Suppressor macrophage (primary cell): ENCODE measurements around the gene ATXN10.

Source experiments
- DNase-seq, 4 experiments: peaks; one replicate each; pipeline ENCODE4 v3.0.0-alpha.2; 2020 to 2022
- total RNA-seq, 17 experiments: gene quantifications; one replicate each; lab custom pipeline; 2026; ENCODE audit warnings: mixed read lengths in 6 of 17, inconsistent platforms in 3 of 17; lab: John Stamatoyannopoulos, UW

The ATXN10 gene, protein sequence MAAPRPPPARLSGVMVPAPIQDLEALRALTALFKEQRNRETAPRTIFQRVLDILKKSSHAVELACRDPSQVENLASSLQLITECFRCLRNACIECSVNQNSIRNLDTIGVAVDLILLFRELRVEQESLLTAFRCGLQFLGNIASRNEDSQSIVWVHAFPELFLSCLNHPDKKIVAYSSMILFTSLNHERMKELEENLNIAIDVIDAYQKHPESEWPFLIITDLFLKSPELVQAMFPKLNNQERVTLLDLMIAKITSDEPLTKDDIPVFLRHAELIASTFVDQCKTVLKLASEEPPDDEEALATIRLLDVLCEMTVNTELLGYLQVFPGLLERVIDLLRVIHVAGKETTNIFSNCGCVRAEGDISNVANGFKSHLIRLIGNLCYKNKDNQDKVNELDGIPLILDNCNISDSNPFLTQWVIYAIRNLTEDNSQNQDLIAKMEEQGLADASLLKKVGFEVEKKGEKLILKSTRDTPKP
- 14.9 to 72.4 (median 42.8) reads per million in 17 experiments for total RNA-seq

DNA sequence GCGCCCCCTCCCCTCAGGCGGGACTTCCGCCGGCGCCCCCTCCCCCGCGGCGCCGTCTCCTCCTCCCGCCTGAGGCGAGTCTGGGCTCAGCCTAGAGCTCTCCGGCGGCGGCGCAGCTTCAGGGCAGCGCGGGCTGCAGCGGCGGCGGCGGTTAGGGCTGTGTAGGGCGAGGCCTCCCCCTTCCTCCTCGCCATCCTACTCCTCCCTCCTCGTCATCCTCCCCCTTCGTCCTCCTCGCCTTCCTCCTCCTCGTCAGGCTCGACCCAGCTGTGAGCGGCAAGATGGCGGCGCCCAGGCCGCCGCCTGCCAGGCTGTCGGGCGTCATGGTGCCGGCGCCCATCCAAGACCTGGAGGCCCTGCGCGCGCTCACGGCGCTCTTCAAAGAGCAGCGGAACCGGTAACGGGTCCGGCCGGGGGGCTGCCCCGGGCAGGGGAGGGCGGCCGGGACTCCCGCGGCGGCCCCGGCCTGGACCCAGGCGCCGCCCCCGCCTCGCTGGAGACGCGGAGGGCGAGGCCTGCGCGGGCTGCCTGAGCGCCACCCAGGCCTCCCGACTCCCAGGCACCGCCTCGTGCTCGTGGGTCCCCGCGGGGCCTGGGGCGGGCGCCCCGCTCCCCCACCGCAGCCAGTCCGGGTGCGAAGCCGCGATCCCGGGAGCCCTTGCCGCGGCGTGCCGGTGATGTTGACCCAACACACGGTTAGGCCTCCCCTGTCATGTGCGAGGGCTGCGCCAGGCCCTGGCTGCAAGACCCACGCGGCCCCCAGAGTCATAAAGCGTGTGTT is at the start of gene ATXN10:
ATXN10 (plus strand) TSS at position 52 of the 781 bp plus-strand sequence; CDS start at position 282, 230 bp downstream.
- peak; percentile 56 to 82 (median 74) for DNase-seq

DNA sequence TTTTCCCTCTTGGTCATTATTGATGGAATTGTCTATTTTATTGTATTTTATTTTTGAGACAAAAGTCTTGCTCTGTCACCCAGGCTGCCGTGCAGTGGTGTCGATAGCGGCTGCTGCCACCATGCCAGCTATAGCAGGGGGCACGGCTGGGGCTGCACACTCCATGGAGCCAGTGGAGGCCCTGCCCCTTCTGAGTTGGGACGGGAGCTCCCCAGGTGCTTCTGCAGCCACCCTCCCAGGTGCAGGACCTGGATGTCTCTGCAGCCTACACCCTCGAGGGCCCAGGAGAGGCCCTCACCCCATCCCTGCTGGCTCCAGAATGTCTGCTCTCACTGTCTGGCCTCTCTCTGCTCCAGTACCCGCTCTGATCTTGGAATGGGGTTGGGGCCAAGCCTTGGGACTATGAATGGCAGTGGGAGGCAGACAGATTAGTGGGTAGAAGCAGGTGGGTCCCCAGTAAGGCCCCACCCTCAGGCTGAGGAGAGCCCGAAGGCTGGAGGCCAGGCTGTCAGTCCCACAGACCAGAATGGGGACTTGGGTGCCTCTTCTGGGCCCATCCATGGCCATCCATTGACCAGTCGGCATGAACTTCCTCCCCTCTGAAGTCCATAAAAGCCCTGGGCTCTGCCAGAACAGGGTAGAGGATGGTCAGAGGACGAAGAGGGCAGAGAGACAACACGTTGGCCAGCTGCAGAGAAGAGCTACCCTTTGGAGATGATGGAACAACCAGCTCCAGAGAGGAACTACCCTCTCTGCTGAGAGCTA is 49.6 kb upstream of the ATXN10 start:
- DNase-seq: no peak

DNA sequence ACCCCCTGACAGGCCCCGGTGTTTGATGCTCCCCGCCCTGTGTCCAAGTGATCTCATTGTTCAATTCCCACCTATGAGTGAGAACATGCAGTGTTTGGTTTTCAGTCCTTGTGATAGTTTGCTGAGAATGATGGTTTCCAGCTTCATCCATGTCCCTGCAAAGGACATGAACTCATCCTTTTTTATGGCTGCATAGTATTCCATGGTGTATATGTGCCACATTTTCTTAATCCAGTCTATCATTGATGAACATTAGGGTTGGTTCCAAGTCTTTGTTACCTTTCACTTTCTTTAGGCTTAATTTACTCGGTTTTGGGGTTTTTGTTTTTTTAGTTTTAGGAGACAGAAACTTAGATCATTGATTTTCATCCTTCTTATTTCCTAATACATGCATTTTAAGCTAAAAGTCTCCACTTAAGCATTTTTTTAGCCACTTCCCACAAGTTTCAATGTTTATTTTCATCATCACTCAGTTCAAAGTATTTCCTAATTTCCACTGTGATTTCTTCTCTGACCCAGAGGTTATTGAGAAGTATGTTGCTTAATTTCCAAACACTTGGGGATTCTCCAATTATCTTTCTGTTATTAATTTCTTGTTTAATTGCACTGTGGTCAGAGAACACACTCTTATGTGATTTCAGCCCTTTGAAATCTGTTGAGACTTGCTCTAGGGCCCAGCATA is 48.0 kb upstream of the ATXN10 start:
- DNase-seq: peak in 2 of 4 experiments; percentile 60 to 73

DNA sequence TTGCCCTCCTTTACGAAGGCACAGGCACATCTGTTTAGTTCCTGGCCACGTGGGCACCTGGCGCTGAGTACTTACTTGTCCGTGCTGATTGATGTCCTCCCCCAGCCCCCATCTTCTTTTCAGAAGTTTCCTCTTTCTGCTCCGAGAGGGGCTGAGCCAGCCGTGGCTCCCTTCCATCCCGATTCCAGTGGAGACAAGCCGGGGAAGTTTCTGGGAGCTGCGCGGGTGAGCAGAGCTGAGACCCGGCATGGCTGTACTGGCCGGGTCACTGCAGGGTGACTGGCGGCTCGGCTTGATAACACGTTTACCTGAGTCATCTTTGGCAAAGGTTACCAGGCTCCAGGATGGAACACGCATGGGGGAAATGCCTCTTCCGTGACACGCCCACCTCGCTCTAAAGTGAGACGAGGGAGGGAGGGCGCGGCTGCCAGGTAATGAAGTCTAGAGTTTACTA is 45.4 kb upstream of the ATXN10 start:
- no peak for DNase-seq

GRCh38 chr22:45627489-45628233 is 44.0 kb upstream of the ATXN10 start:
- no peak for DNase-seq

GRCh38 chr22:45628515-45628914 is 43.1 kb upstream of the ATXN10 start:
- no peak for DNase-seq

DNA sequence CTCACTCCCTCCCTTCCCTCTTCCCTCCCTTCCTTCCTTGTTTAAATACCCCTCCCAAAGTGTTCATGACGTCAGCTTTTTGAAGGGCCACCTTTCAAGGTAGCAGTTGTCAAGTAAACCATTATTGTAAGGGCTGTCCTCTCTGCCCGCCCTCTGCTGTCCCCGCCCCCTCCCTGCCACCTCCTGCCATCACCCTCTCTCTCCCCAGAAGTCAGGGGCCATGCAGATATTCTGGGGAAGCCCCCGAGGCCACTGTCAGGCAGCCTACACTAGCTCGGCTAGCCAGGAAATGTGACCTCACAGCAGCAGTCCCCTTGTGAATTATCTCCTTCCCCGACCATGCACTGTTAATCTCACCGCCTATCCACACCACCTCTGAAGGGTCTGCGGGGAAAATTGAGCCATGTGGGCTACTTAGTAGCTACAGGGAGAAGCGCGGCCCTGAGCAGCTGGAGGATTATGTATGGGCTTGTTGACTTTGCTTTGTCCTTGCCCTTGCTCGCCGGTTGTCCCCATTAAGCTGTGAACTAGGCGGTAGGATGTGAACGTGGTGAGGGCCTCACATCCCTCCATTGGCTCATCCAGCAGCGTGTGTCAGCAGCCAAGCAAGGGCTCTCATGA is 42.1 kb upstream of the ATXN10 start:
- no peak for DNase-seq

DNA sequence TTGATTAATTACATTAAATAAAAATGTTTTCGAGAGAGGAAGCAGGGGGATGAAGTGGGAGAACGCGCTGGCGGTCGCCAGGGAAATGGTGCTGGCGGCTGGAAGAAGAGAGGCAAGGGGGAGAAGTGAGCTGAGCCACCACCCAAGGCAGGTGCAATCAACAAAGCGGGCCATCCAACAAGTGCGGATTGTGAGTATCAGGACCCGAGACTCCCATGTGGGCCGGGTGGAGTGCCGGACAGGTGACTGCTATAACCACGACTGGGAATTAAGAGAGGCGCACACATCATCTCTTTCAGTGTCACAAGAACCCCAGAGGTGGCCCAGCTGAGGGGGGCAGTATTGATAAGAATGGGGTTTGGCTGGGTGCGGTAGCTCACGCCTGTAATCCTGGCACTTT is 41.2 kb upstream of the ATXN10 start:
- no peak for DNase-seq

- no peak for DNase-seq
These were observed 40.3 kb upstream of the ATXN10 start for GRCh38 chr22:45631140-45631840.

DNA sequence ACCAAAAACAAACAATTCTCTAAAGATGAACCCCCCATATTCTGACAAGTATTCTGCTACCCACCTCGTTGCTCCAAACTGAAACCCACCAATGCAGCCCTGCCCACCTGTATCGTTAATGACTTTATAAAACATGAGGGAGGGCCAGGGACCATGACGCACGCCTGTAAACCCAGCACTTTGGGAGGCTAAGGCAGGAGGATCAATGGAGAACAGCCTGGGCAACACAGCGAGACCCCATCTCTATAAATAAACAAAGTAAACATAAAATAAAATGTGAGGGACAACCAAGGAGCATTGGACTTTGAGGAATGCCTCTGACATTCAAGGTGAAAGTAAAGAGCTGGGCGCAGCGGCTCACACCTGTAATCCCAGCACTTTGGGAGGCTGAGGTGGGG is 39.8 kb upstream of the ATXN10 start:
- no peak for DNase-seq

DNA sequence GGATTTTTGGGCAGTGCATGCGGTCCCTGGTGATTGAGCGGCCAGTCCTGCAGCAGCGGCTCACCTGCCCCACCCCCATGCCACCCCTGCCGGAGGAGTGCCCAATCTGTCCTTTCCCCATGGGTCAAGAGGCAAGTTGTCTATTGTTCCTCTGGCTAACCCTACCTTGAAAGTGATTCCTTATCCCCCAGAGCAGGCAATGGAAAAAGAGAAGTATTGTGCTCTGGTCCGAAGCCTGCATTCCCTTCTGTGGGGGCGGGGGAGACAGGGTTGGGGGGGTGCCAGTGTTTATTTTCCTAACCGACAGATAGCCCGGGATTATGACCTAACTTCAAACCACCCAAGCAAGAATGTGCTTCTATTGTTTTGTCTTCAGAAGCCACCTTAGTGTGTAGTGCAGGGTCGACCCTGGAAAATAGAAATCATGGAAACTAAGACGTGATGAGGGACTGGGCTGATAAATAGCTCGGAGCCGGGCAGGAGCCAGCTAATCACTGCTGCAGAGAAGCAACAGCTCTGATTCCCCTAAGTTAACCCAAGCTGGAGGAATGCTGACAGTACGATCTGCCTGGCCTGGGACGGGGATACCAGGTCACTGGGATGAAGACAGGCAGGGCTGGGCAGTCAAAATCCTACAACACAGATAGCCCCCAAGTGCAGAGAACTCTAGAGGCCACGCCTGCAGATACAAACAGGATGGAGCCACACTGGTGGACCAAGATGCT is 38.7 kb upstream of the ATXN10 start:
- DNase-seq: no peak

DNA sequence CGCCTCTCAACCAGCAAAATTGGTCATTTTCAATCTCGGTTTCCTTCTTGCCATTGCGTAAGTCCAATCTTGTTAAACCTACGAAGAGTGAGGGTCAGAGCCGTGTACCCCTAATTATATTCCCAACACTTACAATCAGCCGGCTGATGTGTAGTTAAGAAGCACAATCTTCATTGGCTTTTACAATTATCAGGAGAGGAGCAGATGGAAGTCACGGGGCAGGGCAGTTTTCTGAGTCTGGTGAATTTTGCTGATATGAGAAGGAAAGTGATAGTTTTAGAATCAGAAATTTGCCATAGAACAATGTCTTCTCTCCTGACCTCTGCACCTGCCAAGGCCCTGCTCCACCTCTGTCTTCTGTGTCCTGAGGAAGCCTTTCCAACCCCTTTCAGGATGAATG is 35.0 kb upstream of the ATXN10 start:
- DNase-seq: no peak

DNA sequence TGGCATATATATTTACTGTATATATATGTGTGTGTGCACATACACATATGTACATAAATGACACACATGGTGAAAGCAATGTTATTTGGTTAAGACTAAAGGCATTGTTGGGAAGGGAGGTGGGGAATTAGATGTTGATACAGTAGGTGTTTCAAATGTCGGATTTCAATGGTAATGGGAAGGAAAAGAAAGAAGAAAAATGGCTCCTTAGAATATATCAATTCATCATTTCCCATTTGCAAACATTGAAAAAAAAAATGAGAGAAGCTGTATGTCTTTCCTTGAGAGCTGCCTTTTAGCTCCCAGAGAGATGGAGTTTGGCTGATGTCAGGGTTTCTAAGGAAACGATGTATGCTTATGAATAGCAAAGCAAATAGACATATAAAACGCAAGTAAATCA is 33.4 kb upstream of the ATXN10 start:
- DNase-seq: no peak

DNA sequence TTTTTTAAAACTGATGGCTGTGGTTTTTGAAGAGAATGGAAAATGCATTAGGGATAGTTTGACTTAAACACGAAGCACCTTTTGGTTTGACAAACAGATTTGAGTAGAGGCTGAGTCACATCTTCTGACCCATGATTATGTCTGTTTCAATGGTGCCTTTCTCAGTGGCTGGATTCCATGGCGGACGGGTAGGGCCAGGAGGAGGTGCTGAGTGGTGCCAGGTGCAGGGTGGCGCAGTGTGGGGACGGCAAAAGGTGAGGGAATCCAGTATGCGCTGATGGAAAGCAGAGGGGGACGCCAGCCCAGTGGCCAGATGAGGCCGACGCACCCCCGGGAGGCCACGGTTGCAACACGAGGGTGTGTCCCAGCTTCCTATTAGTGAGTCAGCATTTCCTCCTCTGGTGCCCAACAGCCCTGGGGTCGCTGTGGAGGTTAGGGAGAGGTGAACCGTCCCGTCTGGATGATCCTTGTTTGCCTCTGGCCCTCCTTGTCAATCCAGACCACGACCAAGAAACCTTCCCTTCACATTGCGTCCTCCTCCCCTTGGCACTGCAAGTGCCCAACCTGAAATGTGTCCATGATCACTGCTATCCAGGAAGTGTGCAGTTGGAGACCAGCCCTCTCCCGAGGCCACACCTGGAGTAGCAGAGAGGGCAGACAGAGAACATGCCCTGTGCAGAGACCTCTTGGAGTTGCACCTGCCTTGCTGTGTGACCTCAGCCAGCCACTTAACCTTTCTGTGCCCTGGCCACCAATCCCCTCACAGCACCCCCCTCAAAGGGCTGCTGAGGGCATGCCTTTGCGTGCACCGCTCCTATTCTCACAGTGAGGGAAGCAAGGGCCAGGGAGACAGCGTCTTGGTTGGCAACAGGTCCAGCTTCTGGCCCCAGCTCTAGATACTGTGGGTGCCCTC is 32.5 kb upstream of the ATXN10 start:
- DNase-seq: peak; percentile 15 to 63 (median 42)

DNA sequence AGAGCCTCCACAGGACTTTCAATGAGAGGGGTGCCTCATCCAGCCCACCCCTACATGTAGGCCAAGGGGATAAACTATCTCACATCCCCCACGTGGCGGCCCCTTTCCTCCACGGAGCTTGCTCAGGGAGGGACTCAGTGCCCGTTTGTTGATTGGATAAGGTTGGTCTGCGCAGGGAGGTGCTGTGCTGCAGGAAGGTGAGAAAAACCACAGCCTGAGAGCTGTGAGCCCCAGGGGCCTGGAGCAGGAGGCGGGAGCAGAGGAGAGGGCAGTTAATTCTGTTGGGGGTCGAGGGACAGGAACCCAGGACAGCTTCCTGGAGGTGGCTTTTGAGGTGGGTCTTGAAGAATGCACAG is 31.9 kb upstream of the ATXN10 start:
- no peak for DNase-seq

DNA sequence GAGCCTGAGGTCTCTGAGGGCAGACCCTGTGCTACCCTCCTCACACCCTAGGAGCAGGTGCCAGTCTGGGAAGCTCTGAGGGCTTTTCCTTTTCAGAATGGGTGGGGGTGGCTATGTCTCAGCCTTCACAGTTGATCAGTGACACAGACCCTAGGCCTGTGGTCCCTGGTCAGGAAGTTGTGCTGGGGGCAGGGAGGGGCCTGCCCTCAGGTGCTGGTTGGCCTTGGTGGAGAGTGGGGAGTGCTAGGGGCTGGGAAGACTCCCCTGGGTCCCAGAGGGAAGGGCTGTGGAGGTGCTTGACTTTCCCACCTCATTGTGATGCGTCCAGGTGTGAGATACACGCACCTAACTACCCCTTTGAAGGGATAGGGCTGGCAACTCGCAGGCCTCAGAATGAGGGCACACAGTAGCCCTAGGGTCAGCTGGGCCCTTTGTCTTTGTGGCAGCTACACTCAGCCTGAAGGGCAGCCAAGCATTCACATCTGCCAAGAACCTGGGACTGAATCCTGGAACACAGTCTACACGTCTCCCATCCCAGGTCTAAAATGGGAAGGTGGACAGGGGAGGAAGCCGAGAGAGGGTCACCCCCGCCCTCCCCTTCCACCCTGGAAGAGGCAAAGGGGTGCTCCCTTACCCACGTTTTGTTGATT is 31.2 kb upstream of the ATXN10 start:
- DNase-seq: no peak

GRCh38 chr22:45640941-45641621 is 30.6 kb upstream of the ATXN10 start:
- no peak for DNase-seq
